GM18868 (cell line): ENCODE data around the gene TBX5.

Experiments
- ATAC-seq: cut with Tn5 transposase; IDR thresholded peaks from one replicate; pipeline ENCODE4 v1.9.1; 2021; ENCODE audit warnings: mild to moderate bottlenecking, moderate library complexity; ENCODE audit not compliant: unreplicated experiment

TBX5 gene

DNA sequence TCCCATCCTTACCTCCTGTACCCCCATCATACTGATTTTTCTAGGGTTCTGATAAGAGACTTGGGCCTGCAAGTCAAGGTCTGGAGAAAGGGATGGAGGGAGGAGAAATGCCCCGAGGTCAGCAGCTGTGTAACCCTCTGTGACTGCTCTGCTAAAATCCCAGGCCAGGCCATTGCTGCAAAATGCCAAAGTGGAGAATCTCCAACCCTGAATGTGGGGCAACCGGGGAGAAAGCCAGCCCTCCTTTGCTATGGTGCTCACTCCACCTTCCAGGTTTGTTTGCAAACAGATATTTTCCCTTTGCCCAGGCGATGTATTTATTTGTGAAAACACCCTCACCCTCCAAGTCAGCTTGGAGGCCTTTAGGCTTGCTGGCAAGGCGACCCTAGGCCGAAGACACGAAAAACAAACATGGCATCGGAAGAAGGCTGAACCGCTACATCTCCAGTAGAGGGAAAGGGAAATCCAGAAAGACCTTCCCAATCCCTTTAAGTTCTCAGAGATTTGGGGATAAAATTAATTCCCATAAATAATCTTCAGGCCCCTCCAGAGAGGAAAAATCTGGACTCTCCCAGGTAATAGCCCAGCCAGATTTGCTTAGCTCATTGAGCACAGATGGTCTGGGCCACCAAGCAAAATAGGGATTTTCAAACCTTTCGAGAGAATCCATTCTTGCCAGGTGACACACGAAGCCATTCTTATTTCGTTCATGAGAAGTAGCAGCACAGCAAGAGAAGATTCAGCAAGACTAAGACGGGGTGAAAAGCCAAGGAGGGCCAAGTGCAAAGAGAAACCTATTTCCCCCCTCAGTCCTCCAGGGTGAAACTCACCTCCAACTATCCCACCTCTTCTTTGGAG is 1.3 kb upstream of the TBX5 start:
- ATAC-seq, result no peak

DNA sequence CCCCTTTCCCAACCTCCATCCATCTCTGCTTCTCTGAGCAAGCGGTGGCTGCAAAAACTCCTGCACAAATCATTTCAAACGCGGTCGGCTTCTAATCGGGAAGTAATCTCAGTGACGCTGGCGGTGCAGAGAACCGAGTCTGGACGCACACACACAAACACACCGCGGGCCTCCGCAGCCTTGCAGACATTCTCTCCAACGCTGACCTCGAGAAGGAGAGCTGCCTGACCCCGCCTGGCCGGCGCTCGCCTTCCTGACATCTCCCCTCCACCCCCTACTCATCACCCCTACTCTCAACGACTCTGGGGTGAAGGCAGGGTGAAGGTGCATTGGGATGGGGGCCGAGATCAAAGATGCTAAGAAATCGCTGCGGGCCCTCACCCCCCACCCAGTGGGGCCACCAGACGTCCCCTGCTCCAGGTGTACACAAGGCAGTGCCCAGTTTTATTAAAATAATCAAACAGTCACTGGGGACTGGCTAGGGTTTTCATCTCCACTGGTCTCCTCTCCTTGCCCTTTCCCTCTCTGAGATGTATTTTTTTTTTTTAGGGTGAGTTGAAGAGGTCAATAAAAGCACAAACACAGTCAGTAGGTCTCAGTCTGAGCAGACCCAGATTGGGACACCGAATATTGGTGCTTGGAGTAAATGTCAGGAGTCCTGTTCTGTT is 506 bp upstream of the TBX5 start:
- no peak for ATAC-seq

DNA sequence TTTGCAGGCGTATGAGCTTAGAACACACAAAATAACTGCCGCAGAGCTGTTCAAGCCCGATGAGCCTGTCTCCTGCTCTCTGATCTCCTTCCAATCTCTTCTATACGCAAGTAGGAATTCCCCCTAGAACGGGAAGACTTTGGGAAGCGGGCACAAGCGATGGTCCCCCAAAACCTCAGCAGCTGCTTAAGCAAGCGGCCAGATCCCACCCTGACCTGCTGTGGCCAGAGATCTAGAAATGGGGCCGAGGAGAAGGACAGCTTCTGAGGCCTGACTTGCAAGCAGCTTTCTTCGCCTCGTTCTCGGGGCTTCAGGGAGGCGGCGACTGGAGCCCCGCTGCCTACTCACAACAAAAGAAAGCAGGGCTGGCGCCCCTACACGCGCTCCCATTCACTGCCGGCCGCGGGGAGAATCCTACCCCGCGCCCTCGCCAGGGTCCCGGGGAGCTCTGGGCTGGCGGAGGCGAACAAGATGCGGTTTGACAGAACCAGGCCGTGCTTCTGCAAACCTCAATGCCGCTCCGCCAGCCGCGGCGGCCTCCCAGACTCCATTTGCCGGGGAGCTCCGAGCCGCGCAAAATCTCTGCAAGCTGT is 922 bp downstream of the TBX5 start:
- ATAC-seq, result no peak

DNA sequence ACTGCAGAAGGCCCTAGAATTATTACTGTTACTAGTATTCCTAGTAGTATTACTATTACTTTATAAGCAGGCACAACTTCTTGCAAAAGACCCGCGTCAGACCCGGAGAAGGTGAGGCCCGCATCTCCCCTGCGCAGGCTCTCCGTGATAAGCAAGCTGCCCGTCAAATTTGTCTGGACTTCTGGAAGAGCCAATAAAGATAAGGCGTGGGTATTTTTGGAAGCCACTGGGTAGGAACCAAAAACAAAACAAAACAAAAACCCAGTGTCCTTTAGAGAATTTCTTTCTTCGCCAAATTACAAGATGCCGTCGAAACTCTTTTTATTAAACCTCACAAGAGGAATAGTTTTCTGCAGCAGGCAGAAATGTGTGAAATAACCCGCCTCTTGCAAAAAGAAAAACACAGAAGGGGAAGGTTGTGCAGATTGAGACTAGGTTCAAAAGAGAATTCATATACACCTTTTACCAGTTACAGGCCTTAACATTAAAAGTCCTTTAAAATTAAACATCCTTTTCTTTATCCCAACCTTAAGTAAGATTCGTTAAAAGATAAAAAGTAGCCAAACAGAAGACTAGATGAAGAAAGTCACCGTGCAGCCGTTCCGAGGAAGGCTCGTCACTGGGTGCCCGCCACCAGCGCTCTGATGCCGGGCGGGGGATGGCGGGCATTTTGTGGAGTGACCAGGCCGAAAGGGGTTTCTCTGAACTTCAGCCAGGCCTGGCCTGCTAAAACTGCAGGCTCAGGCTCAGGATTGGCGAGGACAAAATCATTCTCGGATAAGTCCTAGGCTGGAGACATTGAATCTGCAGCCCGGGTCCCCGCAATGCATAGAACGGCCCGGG is 1.6 kb downstream of the TBX5 start:
- ATAC-seq, result no peak

DNA sequence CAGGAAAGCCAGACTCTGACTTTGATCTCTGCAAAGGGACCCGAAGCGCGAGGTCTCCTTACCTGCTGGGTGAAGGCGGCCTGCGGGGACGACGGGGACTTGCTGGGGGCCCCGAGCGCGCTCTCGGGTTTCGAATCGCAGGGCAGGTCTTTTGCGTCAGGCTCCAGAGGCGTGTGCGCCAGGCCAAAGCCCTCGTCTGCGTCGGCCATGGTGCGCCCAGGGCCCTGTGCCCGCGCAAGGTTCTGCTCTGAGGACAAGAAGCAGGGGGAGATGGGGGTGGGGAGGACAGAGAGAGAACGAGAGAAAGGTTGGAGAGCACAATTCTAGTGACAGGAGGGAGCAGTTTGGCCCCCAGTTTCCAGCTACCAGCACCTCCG is 2.3 kb downstream of the TBX5 start:
- no peak for ATAC-seq

DNA sequence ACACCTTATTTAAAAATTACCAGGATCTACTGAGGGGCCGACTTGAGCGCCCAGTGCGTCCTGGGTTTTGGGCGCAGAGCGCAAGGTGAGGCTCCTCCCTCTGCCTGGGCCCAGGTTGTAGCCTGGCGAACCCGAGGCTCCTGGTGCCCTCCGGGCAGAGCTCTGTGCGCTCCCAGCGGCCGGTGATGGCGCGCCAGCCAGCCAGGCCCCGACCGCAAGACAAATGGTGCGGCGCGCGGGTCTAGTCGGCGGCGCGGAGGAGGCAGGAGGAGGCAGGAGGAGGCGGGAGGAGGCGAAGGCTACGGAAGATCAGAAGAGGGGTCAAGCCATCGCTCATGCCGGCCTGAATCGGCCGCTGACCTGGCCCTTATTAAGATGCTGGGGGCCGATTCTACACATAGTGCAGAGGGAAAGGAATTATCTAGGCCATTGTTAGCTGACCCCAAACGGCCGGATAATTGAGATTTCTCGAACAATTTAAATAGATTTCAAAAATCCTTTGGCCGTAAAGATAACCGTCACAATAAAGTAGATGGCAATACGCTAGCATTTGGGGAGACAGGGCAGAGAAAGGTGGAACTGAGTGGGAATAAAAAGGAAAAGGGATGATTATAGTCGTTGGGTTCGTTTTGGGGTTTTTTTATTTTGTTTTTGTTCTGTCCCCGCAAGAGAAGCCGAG is 2.8 kb downstream of the TBX5 start:
- ATAC-seq, result no peak

DNA sequence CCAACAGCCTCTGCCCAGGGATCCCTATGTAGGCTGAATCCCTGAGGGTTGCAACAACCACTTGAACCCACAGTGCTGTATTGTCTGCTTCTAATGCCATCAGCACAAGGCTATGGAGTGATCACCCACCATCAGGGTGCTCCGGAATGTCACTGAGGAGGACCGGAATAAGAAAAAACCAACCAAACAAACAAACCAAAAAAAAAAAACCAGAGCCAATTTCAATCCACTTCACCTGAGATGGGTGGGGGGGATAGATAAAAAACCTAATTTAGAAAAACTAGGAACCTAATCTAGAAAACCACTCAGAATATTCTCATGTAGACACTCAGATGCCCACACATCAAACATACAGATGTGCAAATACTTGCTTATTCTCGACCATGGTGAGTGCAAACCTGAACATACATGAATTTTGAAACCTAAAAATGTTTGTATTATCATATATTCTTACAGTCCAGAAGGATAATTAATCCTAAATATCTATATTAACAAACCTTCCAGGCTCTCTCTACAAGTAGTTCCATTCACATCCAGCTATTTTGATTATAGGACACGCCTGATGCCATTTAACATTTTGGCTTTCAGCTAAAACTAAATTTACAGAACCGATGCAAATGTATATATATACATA is 3.7 kb downstream of the TBX5 start:
- ATAC-seq, result no peak

DNA sequence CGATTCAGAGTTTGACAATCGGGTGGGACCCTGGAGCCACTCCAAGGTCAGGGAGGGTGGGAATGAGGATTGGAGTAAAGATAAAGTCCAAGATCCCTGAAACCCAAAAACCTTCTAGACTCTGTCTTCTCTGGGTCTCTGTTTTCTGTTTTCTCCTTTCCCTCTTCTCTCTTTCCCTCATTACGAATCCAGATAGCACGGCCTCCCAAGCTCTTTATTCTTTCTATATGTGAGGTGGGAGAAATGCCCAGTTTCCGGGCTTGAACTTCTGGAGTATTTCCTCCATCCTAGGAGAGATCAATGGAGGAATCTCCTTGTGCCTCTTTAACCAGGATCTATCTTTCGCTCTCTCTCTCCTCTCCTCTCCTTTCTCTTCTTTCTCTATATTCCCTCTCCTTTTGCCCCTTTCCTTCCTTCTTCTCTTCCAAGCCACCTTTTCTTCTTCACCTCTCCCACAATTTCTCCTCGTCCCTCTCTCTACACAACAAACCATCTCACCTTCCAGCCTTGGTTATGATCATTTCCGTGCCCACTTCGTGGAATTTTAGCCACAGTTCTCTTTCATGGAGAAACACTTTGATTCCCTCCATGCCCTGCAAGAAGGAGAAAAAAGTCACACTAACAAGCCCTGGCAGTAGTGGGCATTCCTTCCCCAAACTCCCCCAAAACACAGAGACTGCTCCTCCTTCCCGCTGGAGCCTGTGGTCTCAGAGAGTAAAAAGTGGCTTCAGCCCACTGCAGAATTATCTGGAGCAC is 4.4 kb downstream of the TBX5 start:
- ATAC-seq, result no peak

DNA sequence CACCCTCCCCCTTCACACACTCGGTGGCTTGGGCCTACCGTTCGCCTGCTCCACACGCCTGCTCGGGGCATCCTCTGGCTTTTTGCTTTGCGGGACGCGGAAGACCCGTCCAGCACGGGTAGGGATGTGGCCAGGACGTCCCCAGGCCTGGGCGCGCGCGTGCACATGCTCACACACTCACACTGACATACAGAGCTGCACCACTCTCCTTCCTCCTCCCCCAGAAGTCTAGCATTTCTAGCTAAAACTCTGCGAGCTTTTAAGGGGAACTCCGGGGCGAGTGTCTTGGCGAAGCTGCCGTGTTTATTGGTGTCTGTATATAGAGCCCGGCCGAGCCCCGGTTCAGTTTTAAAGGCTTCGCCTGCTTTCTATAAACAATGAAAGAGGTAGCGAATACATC is 5.0 kb downstream of the TBX5 start:
- ATAC-seq, result no peak

DNA sequence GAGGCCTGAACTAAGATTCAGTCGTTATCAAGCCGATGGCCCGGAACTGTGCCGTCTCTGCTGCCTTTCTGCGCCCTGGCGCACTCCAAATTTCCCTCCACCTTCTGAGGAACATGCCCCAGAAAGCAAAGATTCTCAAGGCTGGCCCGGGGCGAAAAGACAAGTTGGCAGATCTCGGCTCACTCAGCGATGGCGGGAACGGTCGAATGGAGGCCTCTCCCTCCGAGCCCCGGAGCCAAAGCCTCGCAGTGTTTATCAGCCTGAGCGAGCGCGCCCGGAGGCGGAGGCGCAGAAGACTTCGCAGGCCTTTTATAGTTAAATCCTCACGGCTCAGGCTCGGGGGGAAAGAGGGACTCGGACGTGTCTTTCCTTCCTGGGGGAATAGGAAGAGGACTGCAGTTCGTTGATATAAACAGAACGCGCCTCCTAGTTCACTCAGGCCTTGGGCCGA is 5.6 kb downstream of the TBX5 start:
- ATAC-seq, result no peak

DNA sequence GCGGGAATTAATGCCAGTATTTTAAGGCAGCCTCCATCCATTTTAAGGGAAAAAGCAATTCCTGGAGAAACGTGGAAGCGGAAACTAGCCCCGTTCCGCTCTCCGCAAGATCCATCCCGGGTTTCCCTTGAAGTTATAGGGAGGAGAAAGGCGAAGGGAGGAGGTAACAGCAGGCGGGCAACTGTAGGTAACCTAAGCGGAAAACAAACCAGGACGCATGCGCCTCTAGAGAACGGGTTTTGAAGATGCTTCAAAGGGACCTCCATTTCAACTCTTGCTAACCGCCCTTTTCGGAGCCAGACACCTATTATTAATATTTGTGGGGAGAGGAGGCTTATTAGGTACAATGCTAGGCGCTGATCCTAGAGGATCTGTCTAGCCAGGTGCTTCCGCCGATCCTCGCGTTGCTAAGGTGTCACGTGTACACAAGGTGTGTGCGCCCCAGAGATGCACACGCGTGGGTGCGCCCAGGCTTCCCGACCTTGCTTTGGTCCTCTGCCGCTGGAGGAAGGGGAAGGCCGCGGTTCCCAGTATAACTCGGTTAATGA is 6.2 kb downstream of the TBX5 start:
- no peak for ATAC-seq

DNA sequence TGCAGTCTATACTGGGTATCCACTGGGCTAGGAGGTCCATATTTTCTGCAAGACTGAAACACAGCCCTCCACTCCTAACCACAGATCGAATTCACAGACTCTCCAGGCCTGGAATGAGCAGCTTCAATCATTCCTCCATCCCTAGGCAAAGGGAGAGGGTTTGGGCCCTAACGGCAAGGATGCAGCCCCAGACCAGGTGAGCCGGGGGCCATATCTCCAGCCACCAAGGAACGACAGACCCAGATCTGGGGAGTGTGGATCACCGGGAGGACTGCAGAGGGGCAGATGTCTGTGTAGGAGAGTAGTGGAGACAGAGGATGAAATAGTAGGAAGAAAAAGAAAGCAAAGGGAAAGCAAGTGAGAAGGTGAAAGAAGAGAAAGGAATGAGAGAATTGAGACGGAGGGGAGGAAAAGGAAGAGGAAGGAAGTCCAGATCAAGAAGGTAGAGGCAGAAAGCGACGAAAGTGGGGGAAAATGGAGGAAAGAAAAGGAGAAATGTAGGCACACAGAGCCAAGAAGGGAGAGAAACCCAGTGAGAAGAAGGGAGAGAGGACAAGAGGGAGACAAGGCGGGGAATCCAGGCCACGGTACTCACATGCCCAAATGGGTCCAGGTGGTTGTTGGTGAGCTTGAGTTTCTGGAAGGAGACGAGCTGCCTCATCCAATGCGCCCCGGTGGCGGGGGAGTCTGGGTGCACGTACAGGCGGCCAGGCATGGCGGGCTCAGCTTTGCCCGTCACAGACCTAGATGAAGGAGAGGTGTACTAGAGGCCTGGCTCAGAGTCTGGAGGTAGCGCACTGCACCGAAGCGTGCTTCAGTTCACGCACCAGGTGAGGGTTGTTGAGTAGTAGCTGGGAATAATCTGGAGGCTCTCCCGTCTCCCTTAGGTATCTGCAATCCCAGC is 7.7 kb downstream of the TBX5 start:
- no peak for ATAC-seq

DNA sequence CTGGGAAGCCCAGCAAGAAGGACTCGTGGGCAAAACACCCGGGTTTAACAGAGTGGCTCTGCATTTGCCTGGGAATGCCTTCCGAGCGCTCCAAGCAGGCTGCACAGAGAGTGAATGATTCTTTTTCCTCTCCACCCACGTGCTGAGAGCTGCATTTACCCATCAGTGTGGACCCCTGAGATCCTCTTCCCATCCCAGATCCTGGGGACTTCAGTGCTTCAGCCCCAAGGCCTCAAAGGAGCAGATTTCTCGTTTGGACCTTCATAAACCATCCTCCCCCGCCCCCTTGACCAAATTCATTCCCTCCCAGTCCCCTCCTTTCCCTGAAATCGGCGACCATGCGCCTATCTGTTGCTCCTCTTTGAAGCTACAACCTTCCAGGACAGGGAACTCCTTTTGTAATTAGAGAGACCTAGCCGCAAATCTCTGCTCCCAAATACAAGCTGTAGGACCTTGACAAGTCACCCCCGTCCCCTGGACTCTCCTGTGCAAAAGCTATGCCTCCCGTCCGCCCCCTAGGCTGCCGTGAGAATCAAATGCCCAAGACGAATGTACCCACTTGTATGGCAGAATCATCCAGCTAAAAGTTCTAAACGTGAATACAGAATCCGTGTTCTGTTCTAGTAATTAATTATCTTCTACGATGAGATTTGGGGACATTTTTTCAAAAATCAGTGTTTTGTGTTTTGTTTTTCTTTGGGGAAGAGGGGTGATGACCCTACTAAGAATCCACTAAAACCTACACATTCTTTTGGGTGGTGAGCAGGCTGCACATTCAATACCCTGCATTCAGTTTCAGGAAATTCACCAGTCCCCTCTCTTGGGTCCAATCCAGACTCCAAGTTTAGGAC is 8.8 kb downstream of the TBX5 start:
- ATAC-seq, result no peak

DNA sequence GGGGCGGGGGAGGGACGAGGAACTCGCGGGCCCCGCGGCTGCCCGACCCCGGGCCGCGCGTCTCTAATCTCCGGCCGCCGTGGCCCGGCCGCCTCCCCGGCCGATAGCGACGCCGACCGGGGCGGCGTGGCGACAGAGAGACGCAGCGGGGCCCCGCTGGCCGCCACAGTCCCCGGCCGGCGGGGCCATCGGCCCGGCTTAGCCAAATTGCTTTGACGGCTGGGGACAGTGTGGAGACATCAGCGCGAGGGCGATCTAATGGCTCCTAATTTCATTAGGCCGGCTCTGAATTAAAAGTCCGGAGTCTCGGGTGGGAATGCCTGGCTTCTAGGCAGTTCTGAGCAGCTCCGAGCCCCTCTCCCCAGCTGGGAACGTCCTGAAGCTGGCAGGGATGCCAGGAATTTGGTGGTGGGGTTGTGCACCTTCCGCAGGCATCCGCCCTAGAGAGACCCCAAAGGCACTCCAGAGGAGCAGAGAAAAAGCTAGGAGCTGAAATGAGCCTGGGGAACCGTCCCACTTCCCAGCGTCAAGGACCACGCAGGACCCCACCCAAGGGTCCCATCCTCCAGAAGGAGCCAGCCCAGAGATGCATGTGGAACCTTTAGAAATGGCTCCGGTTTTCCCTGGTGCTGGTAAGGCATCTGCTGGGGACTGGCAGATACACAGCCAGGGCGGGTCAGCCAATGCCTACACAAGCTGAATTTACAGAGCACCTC is 9.6 kb downstream of the TBX5 start:
- ATAC-seq, result no peak

DNA sequence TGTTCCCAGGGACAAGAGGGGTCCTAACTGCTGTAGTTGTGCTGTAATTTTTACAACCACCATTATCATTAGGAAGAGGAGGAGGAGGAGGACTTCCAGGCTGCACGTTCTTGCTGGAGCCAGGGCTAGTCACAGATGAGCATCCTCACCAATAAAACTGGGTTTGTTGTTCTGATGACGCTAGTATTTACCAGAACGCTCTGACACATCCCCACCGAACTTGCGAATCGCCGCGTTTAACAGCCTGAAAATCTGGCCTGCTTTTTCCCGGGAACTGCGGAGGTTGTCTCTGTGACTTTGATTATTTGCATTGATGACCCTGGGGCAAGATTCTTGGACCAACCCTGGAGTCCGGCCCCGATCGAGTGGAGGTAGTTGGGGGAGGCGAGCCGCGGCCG is 10.2 kb downstream of the TBX5 start:
- ATAC-seq, result no peak

DNA sequence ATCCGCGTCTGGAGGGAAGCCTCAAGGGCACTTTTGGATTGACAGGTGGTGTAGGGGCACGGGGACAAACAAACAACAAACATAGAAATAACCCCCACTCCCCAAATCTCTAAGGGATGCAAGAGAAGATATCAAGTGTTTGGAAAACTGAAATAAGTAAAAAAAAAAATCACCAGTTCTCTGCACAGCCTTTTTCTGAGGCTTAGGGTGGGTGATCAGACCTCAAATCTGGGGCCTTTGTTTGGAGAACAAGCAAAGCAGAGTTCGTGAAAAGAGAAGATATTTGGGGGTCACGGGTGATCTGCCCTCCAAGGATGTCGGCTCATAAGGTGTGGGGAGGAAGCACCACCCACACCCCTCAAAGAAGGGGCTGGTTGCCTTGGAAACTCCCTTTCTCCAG is 10.7 kb downstream of the TBX5 start:
- ATAC-seq, result no peak

DNA sequence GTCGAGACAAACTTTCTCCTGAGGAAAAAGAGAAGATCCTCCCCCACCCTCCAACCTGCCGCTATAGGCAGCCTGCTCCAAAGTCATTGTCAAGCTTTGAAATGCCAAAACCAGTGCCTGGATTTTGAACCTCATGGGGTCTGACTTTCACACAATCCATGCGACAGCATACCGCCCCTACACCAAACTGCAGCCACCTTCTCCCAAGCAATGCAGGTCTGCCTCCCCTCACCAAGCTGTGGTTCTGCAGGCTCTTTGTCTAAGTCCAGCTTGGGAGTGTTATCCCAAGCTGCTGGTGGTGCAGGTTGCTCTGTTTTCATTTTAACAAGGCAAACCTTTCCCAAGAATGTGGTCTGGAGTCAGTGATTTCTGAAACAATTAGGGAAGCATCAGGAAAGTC is 12.4 kb downstream of the TBX5 start:
- ATAC-seq, result no peak
